ENCODE results near the gene ELAVL2.
A peak's percentile ranks its signal among the peaks of the same experiment; 100 is the strongest.

ELAVL2 gene

DNA sequence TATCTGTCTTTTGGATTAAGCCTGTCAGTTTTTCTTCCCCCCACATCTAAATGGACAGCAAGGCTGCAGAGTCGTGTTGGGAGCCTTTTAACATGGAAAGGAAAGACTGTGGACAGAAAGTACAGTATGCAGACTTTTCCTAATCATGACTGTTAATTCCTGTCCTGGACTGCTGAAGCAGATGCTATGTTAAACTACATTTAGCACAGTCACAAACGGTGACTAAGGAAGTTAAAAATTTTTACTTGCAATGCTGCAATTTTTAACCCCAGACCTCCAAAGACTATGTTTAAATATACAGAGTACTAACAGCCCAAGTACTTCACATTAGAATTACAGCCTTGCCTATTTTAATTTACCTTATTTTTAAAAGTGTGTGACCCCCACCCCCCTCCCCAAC is 51.8 kb downstream of the ELAVL2 start:
- 33% methylated on average over 1 of the region's 2 CpGs for whole genome bisulfite sequencing
- H2BK15ac ChIP-seq (ENCODE audit: low read depth, poor library complexity, severe bottlenecking): no peak overlapping the region

DNA sequence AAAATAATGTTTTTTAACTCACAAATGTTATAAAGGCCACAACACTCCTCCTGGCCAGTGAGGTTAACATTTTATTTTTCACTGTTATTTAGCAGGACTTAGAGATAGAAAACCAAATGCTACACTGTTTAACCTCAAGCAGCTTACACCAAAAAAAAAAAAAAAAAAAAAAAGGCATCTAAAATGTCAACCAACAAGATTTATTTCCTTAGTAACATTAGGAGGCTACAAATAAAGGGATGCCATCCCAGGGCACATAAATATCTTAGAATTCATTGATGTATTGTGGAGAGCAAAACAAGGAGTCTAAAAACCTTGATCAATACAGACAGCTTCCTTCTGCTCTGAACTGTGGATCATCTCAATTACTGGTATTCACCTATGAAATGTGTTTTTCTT is 53.7 kb downstream of the ELAVL2 start:
- H2BK120ac ChIP-seq (ENCODE audit: low read depth, low read length): no peak overlapping the region
- H3K4me3 ChIP-seq (ENCODE audit: insufficient read depth in 1 of 2, low read depth in 1 of 2, low read length in 2 of 2): no peak overlapping the region
- H3K4me1 ChIP-seq (ENCODE audit: control insufficient read depth, insufficient read depth, low read depth, low read length): no peaks in the 10 kb centered on the region
- H2BK15ac ChIP-seq (ENCODE audit: low read depth, poor library complexity, severe bottlenecking): no peak overlapping the region
- H2BK12ac ChIP-seq (ENCODE audit: low read length in 2 of 2): no peak overlapping the region
- H3K27ac ChIP-seq (ENCODE audit: low read length, poor library complexity, severe bottlenecking): no peak overlapping the region
- H2BK5ac ChIP-seq (ENCODE audit: low read depth, low read length, poor library complexity, severe bottlenecking): no peak overlapping the region
- H4K91ac ChIP-seq (ENCODE audit: low read length): no peak overlapping the region
- H3K36me3 ChIP-seq (ENCODE audit: control insufficient read depth in 1 of 2, insufficient read depth in 2 of 2, low read depth in 1 of 2, low read length in 2 of 2): no peaks in the 10 kb centered on the region
- DNase-seq: no peak
- no peak overlapping the region for H4K8ac ChIP-seq (ENCODE audit: low read length)
- H3K14ac ChIP-seq (ENCODE audit: low read length in 2 of 2): no peak overlapping the region
- H3K23ac ChIP-seq (ENCODE audit: low read length in 2 of 2): no peak overlapping the region
- peaks cover 9% of the 10 kb centered on the region for H3K9me3 ChIP-seq (ENCODE audit: control insufficient read depth, low read length)
- no peak overlapping the region for H3K4me2 ChIP-seq (ENCODE audit: low read length, poor library complexity, severe bottlenecking)
- no peak overlapping the region for H3K18ac ChIP-seq (ENCODE audit: low read depth in 1 of 2, low read length in 2 of 2)
- H3K9ac ChIP-seq (ENCODE audit: low read length): no peak overlapping the region
- no peak overlapping the region for H3K4ac ChIP-seq (ENCODE audit: low read depth in 1 of 2, low read length in 2 of 2)
- no peak overlapping the region for H2AFZ ChIP-seq (ENCODE audit: low read depth, low read length)
- H3K79me1 ChIP-seq (replicated peaks; ENCODE audit: low read length, poor library complexity, severe bottlenecking): no peaks in the 10 kb centered on the region
- H2AK5ac ChIP-seq (ENCODE audit: low read length, severe bottlenecking): no peak overlapping the region
- no peaks in the 10 kb centered on the region for H3K27me3 ChIP-seq (ENCODE audit: control insufficient read depth in 1 of 2, insufficient read depth in 1 of 2, low read length in 2 of 2)

More for the DNA sequence above, 51.8 kb downstream of the ELAVL2 start:
- Histone ChIP-seq H3K4me3 (ENCODE audit: insufficient read depth in 1 of 2, low read depth in 1 of 2, low read length in 2 of 2) (no peak overlapping the region), H3K79me1 (replicated peaks; ENCODE audit: low read length, poor library complexity, severe bottlenecking) (no peaks in the 10 kb centered on the region), H2BK12ac (ENCODE audit: low read length in 2 of 2) (no peak overlapping the region), H3K18ac (ENCODE audit: low read depth in 1 of 2, low read length in 2 of 2) (no peak overlapping the region), H4K8ac (ENCODE audit: low read length) (no peak overlapping the region), H3K27me3 (ENCODE audit: control insufficient read depth in 1 of 2, insufficient read depth in 1 of 2, low read length in 2 of 2) (no peaks in the 10 kb centered on the region), H3K23ac (ENCODE audit: low read length in 2 of 2) (no peak overlapping the region), H2AK5ac (ENCODE audit: low read length, severe bottlenecking) (no peak overlapping the region), H3K9me3 (ENCODE audit: control insufficient read depth, low read length) (peaks cover 9% of the 10 kb centered on the region), H3K27ac (ENCODE audit: low read length, poor library complexity, severe bottlenecking) (no peak overlapping the region), H3K9ac (ENCODE audit: low read length) (no peak overlapping the region), H2BK120ac (ENCODE audit: low read depth, low read length) (no peak overlapping the region), H2BK5ac (ENCODE audit: low read depth, low read length, poor library complexity, severe bottlenecking) (no peak overlapping the region), H3K4me2 (ENCODE audit: low read length, poor library complexity, severe bottlenecking) (no peak overlapping the region), H2AFZ (ENCODE audit: low read depth, low read length) (no peak overlapping the region), H3K14ac (ENCODE audit: low read length in 2 of 2) (no peak overlapping the region), H3K4me1 (ENCODE audit: control insufficient read depth, insufficient read depth, low read depth, low read length) (no peaks in the 10 kb centered on the region), H3K36me3 (ENCODE audit: control insufficient read depth in 1 of 2, insufficient read depth in 2 of 2, low read depth in 1 of 2, low read length in 2 of 2) (no peaks in the 10 kb centered on the region), H3K4ac (ENCODE audit: low read depth in 1 of 2, low read length in 2 of 2) (no peak overlapping the region), H4K91ac (ENCODE audit: low read length) (no peak overlapping the region)
- DNase-seq: no peak

DNA sequence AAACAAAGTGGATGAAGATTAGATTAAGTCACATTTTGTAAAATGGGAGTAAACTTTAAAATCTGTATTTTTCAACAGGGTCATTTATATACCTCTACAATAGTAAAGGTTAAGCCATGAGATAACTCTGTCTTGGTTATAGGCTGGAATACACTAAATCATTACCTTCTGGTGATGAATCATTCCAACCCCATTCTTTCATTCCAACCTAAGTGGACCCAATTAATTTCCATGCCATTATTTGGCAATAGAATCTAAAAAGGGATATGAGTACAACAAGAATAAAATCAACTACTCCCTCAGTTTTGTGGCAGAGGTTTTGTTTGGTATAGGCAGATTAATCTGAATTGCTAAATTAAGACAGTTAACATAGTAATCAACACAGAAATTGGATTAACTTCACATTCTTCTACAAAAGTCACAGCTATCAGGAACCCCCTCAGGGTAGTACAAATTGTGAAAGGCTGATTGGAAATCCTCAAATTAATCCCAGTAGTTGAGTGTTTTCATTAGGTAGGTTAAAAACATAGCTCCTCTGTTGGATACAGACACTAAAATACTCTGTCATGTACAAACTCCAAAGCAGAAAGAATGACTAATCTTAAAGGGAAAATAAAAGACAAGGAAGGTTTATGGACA is 54.2 kb downstream of the ELAVL2 start:
- Histone ChIP-seq H2AFZ (ENCODE audit: low read depth, low read length) (no peak overlapping the region), H3K9ac (ENCODE audit: low read length) (no peak overlapping the region)
- no peak for DNase-seq

DNA sequence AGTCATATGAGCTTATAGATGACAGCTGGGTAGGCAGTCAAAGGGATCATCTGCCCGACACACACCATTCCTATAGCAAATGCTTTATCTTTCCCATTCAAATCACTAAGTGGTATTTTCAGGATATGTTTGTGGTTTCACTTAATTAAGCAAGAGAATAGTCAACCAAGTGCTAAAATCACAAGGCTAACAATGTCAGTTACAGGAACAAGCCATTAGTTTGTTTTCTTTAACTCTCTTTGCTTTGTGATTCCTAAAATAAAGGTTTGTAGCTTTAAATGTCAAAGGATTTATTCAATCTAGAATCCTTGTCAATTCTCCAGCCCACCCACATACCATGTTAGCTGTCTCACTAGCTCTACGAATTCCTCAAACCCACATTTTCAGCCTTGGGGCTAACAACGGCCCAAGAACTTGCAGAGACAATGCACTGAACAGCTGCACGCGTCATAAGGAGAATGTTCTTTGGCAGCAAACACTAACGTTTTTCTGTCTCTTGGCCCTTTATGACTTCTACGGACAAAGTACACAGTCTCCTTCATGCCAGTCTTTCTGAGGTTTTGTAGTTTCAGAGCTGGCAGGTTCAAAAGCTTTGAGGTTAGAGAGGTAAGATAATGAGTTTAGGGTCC is 56.6 kb downstream of the ELAVL2 start:
- Histone ChIP-seq H3K18ac (ENCODE audit: low read depth in 1 of 2, low read length in 2 of 2) (no peak overlapping the region), H3K4me1 (ENCODE audit: control insufficient read depth, insufficient read depth, low read depth, low read length) (no peaks in the 10 kb centered on the region), H3K9ac (ENCODE audit: low read length) (no peak overlapping the region), H4K8ac (ENCODE audit: low read length) (no peak overlapping the region), H3K4ac (ENCODE audit: low read depth in 1 of 2, low read length in 2 of 2) (no peak overlapping the region), H2BK12ac (ENCODE audit: low read length in 2 of 2) (no peak overlapping the region), H3K27ac (ENCODE audit: low read length, poor library complexity, severe bottlenecking) (peak overlapping the region; percentile 14), H4K91ac (ENCODE audit: low read length) (no peak overlapping the region), H2BK120ac (ENCODE audit: low read depth, low read length) (no peak overlapping the region), H3K9me3 (ENCODE audit: control insufficient read depth, low read length) (peaks cover 2% of the 10 kb centered on the region), H3K4me3 (ENCODE audit: insufficient read depth in 1 of 2, low read depth in 1 of 2, low read length in 2 of 2) (no peak overlapping the region), H3K23ac (ENCODE audit: low read length in 2 of 2) (no peak overlapping the region), H3K36me3 (ENCODE audit: control insufficient read depth in 1 of 2, insufficient read depth in 2 of 2, low read depth in 1 of 2, low read length in 2 of 2) (no peaks in the 10 kb centered on the region), H2BK5ac (ENCODE audit: low read depth, low read length, poor library complexity, severe bottlenecking) (no peak overlapping the region), H3K27me3 (ENCODE audit: control insufficient read depth in 1 of 2, insufficient read depth in 1 of 2, low read length in 2 of 2) (no peaks in the 10 kb centered on the region), H3K14ac (ENCODE audit: low read length in 2 of 2) (no peak overlapping the region), H3K79me1 (replicated peaks; ENCODE audit: low read length, poor library complexity, severe bottlenecking) (no peaks in the 10 kb centered on the region), H2BK15ac (ENCODE audit: low read depth, poor library complexity, severe bottlenecking) (no peak overlapping the region), H3K4me2 (ENCODE audit: low read length, poor library complexity, severe bottlenecking) (no peak overlapping the region), H2AFZ (ENCODE audit: low read depth, low read length) (no peak overlapping the region), H2AK5ac (ENCODE audit: low read length, severe bottlenecking) (no peak overlapping the region)
- DNase-seq: peak; percentile 7
- 69% methylated on average over 6 of the region's 7 CpGs for WGBS

More for the DNA sequence above, 54.2 kb downstream of the ELAVL2 start:
- Histone ChIP-seq H2BK12ac (ENCODE audit: low read length in 2 of 2) (no peak overlapping the region), H3K23ac (ENCODE audit: low read length in 2 of 2) (no peak overlapping the region), H3K27ac (ENCODE audit: low read length, poor library complexity, severe bottlenecking) (no peak overlapping the region), H2BK15ac (ENCODE audit: low read depth, poor library complexity, severe bottlenecking) (no peak overlapping the region), H3K79me1 (replicated peaks; ENCODE audit: low read length, poor library complexity, severe bottlenecking) (no peaks in the 10 kb centered on the region), H4K8ac (ENCODE audit: low read length) (no peak overlapping the region), H3K4me3 (ENCODE audit: insufficient read depth in 1 of 2, low read depth in 1 of 2, low read length in 2 of 2) (no peak overlapping the region), H2BK120ac (ENCODE audit: low read depth, low read length) (no peak overlapping the region), H3K4ac (ENCODE audit: low read depth in 1 of 2, low read length in 2 of 2) (no peak overlapping the region), H3K18ac (ENCODE audit: low read depth in 1 of 2, low read length in 2 of 2) (no peak overlapping the region), H3K36me3 (ENCODE audit: control insufficient read depth in 1 of 2, insufficient read depth in 2 of 2, low read depth in 1 of 2, low read length in 2 of 2) (no peaks in the 10 kb centered on the region), H3K4me1 (ENCODE audit: control insufficient read depth, insufficient read depth, low read depth, low read length) (no peaks in the 10 kb centered on the region), H4K91ac (ENCODE audit: low read length) (no peak overlapping the region), H3K9me3 (ENCODE audit: control insufficient read depth, low read length) (peaks cover 9% of the 10 kb centered on the region), H3K27me3 (ENCODE audit: control insufficient read depth in 1 of 2, insufficient read depth in 1 of 2, low read length in 2 of 2) (no peaks in the 10 kb centered on the region), H2BK5ac (ENCODE audit: low read depth, low read length, poor library complexity, severe bottlenecking) (no peak overlapping the region), H2AK5ac (ENCODE audit: low read length, severe bottlenecking) (no peak overlapping the region), H3K4me2 (ENCODE audit: low read length, poor library complexity, severe bottlenecking) (no peak overlapping the region), H3K14ac (ENCODE audit: low read length in 2 of 2) (no peak overlapping the region)
